ENCODE measurements around the gene WWOX.

GRCh38 chr16:78556421-78556820 lies 457.0 kb downstream of the WWOX start:
- TF ChIP-seq CTCF (IDR thresholded peaks at IDR 0.05; ENCODE audit: poor library complexity) = no peak
- TF ChIP-seq EZH2 (IDR thresholded peaks at IDR 0.05; ENCODE audit: borderline replicate concordance) = no peak
- no peak for TF ChIP-seq EZH2phosphoT487 (IDR thresholded peaks at IDR 0.05; ENCODE audit: low read depth, severe bottlenecking, unreplicated experiment)

All from hepatocyte (in vitro differentiated cells).